Right forelimb (tissue), 1 donor: ENCODE measurements around the gene TBC1D22A.

Source experiments
- DNase-seq: peaks from one replicate; pipeline ENCODE4 v3.0.0-alpha.2; 2018

The TBC1D22A gene

GRCh38 chr22:46774980-46775849, 12.8 kb downstream of the TBC1D22A start:
- no peak for DNase-seq

- DNase-seq: peak; percentile 41
These were observed 13.7 kb downstream of the TBC1D22A start for GRCh38 chr22:46775850-46776826.

- peak; percentile 33 for DNase-seq
These were observed 14.6 kb downstream of the TBC1D22A start for GRCh38 chr22:46776876-46777608.

GRCh38 chr22:46777609-46777970, 15.1 kb downstream of the TBC1D22A start:
- DNase-seq: peak; percentile 58

GRCh38 chr22:46779023-46779422, 16.6 kb downstream of the TBC1D22A start:
- no peak for DNase-seq

GRCh38 chr22:46779651-46780050, 17.2 kb downstream of the TBC1D22A start:
- DNase-seq: peak; percentile 11

GRCh38 chr22:46780453-46780852, 18.0 kb downstream of the TBC1D22A start:
- DNase-seq: no peak

- no peak for DNase-seq
These were observed 18.8 kb downstream of the TBC1D22A start for GRCh38 chr22:46781291-46781690.

GRCh38 chr22:46782200-46782599, 19.8 kb downstream of the TBC1D22A start:
- peak; percentile 16 for DNase-seq

GRCh38 chr22:46783721-46784120, 21.3 kb downstream of the TBC1D22A start:
- no peak for DNase-seq

- DNase-seq: peak; percentile 24
These were observed 26.2 kb downstream of the TBC1D22A start for GRCh38 chr22:46788441-46789172.

GRCh38 chr22:46789992-46790391, 27.5 kb downstream of the TBC1D22A start:
- DNase-seq: no peak

- no peak for DNase-seq
These were observed 28.8 kb downstream of the TBC1D22A start for GRCh38 chr22:46791201-46791731.

GRCh38 chr22:46792061-46792796, 29.8 kb downstream of the TBC1D22A start:
- no peak for DNase-seq

GRCh38 chr22:46792841-46793261, 30.4 kb downstream of the TBC1D22A start:
- DNase-seq: no peak

- no peak for DNase-seq
These were observed 31.0 kb downstream of the TBC1D22A start for GRCh38 chr22:46793497-46793896.

- DNase-seq: no peak
These were observed 31.6 kb downstream of the TBC1D22A start for GRCh38 chr22:46794067-46794466.

GRCh38 chr22:46794491-46794890, 32.0 kb downstream of the TBC1D22A start:
- DNase-seq: no peak

- DNase-seq: no peak
These were observed 32.7 kb downstream of the TBC1D22A start for GRCh38 chr22:46795140-46795539.

GRCh38 chr22:46795845-46796565, 33.6 kb downstream of the TBC1D22A start:
- DNase-seq: no peak
